Astrocyte (in vitro differentiated cells and primary cell): ENCODE measurements around the gene SGCA. TPM values are rescaled to one million over a fixed set of nuclear protein-coding genes. Genes with fewer than 3 reads are reported as not detected.

Experiments
- DNase-seq: peaks from one replicate; pipeline ENCODE4 v3.0.0-alpha.2; 2010; ENCODE audit warnings: low read depth
- FAIRE-seq: peaks from 2 replicates; lab custom pipeline; 2011; peaks lifted over from hg19 to GRCh38; lab: Jason Lieb, UNC
- H2AFZ ChIP-seq: 2 replicates; pipeline ENCODE4 v1.6.0; 2012; ENCODE audit warnings: low read depth, low read length, inconsistent platforms
- H3K27ac ChIP-seq: 2 replicates; pipeline ENCODE4 v1.5.1; 2011; ENCODE audit warnings: low read depth, low read length, inconsistent platforms
- H3K27me3 ChIP-seq: 2 replicates; pipeline ENCODE4 v1.6.0; 2011; ENCODE audit warnings: low read length, inconsistent platforms; ENCODE audit not compliant: insufficient read depth
- H3K36me3 ChIP-seq: 2 replicates; pipeline ENCODE4 v1.5.1; 2011; ENCODE audit warnings: low read length, inconsistent platforms; ENCODE audit not compliant: insufficient read depth
- H3K4me1 ChIP-seq: 2 replicates; pipeline ENCODE4 v1.5.1; 2011; ENCODE audit warnings: low read length, inconsistent platforms; ENCODE audit not compliant: insufficient read depth
- H3K4me2 ChIP-seq: 2 replicates; pipeline ENCODE4 v1.6.0; 2012; ENCODE audit warnings: low read length, inconsistent platforms
- H3K4me3 ChIP-seq: 2 replicates; pipeline ENCODE4 v1.5.1; 2011; ENCODE audit warnings: low read depth, mild to moderate bottlenecking, low read length, inconsistent platforms; ENCODE audit not compliant: insufficient read depth
- H3K79me2 ChIP-seq: 2 replicates; pipeline ENCODE4 v1.6.0; 2012; ENCODE audit warnings: mild to moderate bottlenecking, low read length, inconsistent platforms; ENCODE audit not compliant: insufficient read depth
- H3K9ac ChIP-seq: 2 replicates; pipeline ENCODE4 v1.6.0; 2012; ENCODE audit warnings: mild to moderate bottlenecking, low read length, inconsistent platforms
- H3K9me3 ChIP-seq: 2 replicates; pipeline ENCODE4 v1.5.1; 2012; ENCODE audit warnings: low read depth, mild to moderate bottlenecking, low read length, inconsistent platforms; ENCODE audit not compliant: insufficient read depth
- H4K20me1 ChIP-seq: 2 replicates; pipeline ENCODE4 v1.6.0; 2012; ENCODE audit warnings: low read length, inconsistent platforms; ENCODE audit not compliant: insufficient read depth
- H3K27ac Mint-ChIP-seq: one replicate; pipeline ENCODE4 v1.8.0; 2021; ENCODE audit warnings: mild to moderate bottlenecking, mixed read lengths; ENCODE audit not compliant: unreplicated experiment
- H3K27me3 Mint-ChIP-seq: one replicate; pipeline ENCODE4 v1.8.0; 2021; ENCODE audit warnings: low read depth, mixed read lengths; ENCODE audit not compliant: unreplicated experiment
- H3K36me3 Mint-ChIP-seq: one replicate; pipeline ENCODE4 v1.8.0; 2021; ENCODE audit warnings: low read depth, mixed read lengths; ENCODE audit not compliant: unreplicated experiment
- H3K4me1 Mint-ChIP-seq: one replicate; pipeline ENCODE4 v1.8.0; 2021; ENCODE audit warnings: low read depth, mixed read lengths; ENCODE audit not compliant: unreplicated experiment
- H3K4me3 Mint-ChIP-seq: one replicate; pipeline ENCODE4 v1.8.0; 2021; ENCODE audit warnings: mild to moderate bottlenecking, moderate library complexity, mixed read lengths; ENCODE audit not compliant: unreplicated experiment
- H3K9me3 Mint-ChIP-seq: one replicate; pipeline ENCODE4 v1.8.0; 2021; ENCODE audit warnings: mild to moderate bottlenecking, mixed read lengths; ENCODE audit not compliant: unreplicated experiment
- CTCF ChIP-seq: IDR thresholded peaks from 2 replicates; pipeline ENCODE4 v1.5.1; 2011; ENCODE audit warnings: low read depth, mild to moderate bottlenecking, inconsistent platforms, low read length, moderate library complexity; ENCODE audit not compliant: insufficient read depth
- EZH2 ChIP-seq: IDR thresholded peaks from 2 replicates; pipeline ENCODE4 v1.6.1; 2012; ENCODE audit warnings: mild to moderate bottlenecking, low read length, inconsistent platforms; ENCODE audit not compliant: insufficient read depth
- total RNA-seq: library from RNA; stranded (reverse); gene quantifications from 2 replicates; pipeline ENCODE4 v1.2.1, GENCODE V29; 2021

SGCA gene
- total RNA-seq, 1 donor from 2014 or later = 0.32 TPM

- H3K4me3 ChIP-seq = peak overlapping the region; percentile 71
- H3K4me3 Mint-ChIP-seq = peak overlapping the region; percentile 92
These were observed 19.4 kb upstream of the SGCA start for GRCh38 chr17:50146230-50146926.

GRCh38 chr17:50146927-50147665, 18.7 kb upstream of the SGCA start:
- DNase-seq (no peak), FAIRE-seq (no peak)
- Mint-ChIP-seq H3K4me1 (peaks cover 13% of the 10 kb centered on the region), H3K36me3 (peaks cover 27% of the 10 kb centered on the region), H3K4me3 (peak overlapping the region; percentile 92), H3K27me3 (no peaks in the 10 kb centered on the region), H3K27ac (peak overlapping the region; percentile 58), H3K9me3 (no peaks in the 10 kb centered on the region)
- peak overlapping the region; percentile 89 for H3K4me2 ChIP-seq
- no peaks in the 10 kb centered on the region for H3K9me3 ChIP-seq
- TF ChIP-seq CTCF (no peak), EZH2 (no peak)
- H3K27ac ChIP-seq = peak overlapping the region; percentile 0
- peaks cover 85% of the 10 kb centered on the region for H3K79me2 ChIP-seq
- no peaks in the 10 kb centered on the region for H3K27me3 ChIP-seq
- peaks cover 34% of the 10 kb centered on the region for H3K4me1 ChIP-seq
- peak overlapping the region; percentile 71 for H3K4me3 ChIP-seq
- no peak overlapping the region for H2AFZ ChIP-seq
- peak overlapping the region; percentile 71 for H3K9ac ChIP-seq
- peaks cover 15% of the 10 kb centered on the region for H3K36me3 ChIP-seq
- H4K20me1 ChIP-seq = peaks cover 71% of the 10 kb centered on the region

More at GRCh38 chr17:50146230-50146926, 19.4 kb upstream of the SGCA start:
- H3K36me3 ChIP-seq = peaks cover 21% of the 10 kb centered on the region
- peaks cover 78% of the 10 kb centered on the region for H4K20me1 ChIP-seq
- H3K27ac ChIP-seq = no peak overlapping the region
- Mint-ChIP-seq H3K27me3 (no peaks in the 10 kb centered on the region), H3K27ac (no peak overlapping the region), H3K36me3 (peaks cover 33% of the 10 kb centered on the region), H3K9me3 (no peaks in the 10 kb centered on the region), H3K4me1 (peaks cover 13% of the 10 kb centered on the region)
- H3K9me3 ChIP-seq = no peaks in the 10 kb centered on the region
- H3K79me2 ChIP-seq = peaks cover 91% of the 10 kb centered on the region
- H3K4me2 ChIP-seq = peak overlapping the region; percentile 89
- H2AFZ ChIP-seq = no peak overlapping the region
- TF ChIP-seq EZH2 (no peak), CTCF (no peak)
- FAIRE-seq = no peak
- H3K27me3 ChIP-seq = no peaks in the 10 kb centered on the region
- no peak for DNase-seq
- H3K4me1 ChIP-seq = peaks cover 28% of the 10 kb centered on the region
- peak overlapping the region; percentile 71 for H3K9ac ChIP-seq
